ENCODE data around the gene MAP3K14. TPM values are rescaled to one million over a fixed set of nuclear protein-coding genes. Genes with fewer than 3 reads are reported as not detected.
A peak's percentile ranks its signal among the peaks of the same experiment; 100 is the strongest.

Gene MAP3K14
- total RNA-seq, 1 experiment from 2014 or later = 16.8 TPM

DNA sequence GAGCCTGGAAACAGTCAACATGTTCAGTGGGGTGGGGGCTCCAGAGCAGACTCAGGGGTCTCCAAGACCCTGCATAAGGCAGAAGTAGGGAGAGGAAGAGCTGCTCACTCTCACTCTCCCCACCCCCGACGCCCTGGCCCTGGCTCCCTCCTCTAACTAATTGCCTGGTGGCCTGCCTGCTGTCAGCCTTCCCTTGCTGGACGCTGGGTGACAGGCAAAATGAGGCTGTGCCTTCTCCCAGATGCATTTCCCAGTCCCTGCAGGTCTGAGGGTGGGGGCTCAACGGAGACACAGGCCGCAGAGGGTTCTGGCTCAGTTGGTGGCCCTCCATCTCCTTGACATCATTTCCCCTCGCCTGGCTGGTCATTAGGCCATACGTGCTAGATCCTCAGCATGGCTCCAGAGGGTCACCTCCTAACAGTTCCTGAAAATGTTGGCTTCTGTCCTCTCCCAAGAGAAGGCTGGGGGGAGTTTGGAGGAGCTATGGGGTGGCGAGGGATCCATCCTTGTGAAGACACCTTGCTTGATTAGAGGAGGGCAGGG is 93.8 kb downstream of the MAP3K14 start:
- Histone ChIP-seq H3K9me2 (replicated peaks; ENCODE audit: low read length) (no peaks in the 10 kb centered on the region), H3K4me1 (ENCODE audit: insufficient read depth, low read length) (peaks cover 47% of the 10 kb centered on the region), H4K20me1 (ENCODE audit: low read length) (no peaks in the 10 kb centered on the region), H2AFZ (ENCODE audit: low read length) (no peak overlapping the region), H3K27ac (ENCODE audit: low read length) (no peak overlapping the region), H3K4me3 (ENCODE audit: low read length) (no peak overlapping the region), H3K9ac (ENCODE audit: low read length) (no peak overlapping the region), H3K9me3 (ENCODE audit: low read length) (no peaks in the 10 kb centered on the region), H3K79me2 (ENCODE audit: low read length) (0 out of 2 replicates have a peak, but pooled peaks cover 6% of the 10 kb centered on the region), H3K36me3 (ENCODE audit: low read depth, low read length) (no peaks in the 10 kb centered on the region), H3K4me2 (ENCODE audit: low read length) (peak overlapping the region; percentile 85), H3F3A (ENCODE audit: low read length, unreplicated experiment) (no peaks in the 10 kb centered on the region), H3K27me3 (ENCODE audit: low read length) (no peaks in the 10 kb centered on the region)
- ChIA-PET POLR2A (ENCODE audit: unreplicated experiment) (no interaction called here), CTCF (no interaction called here)
- TF ChIP-seq EZH2 (IDR thresholded peaks at IDR 0.05; ENCODE audit: low read length, unreplicated experiment) = no peak
- TF ChIP-seq EZH2phosphoT487 (IDR thresholded peaks at IDR 0.05; ENCODE audit: borderline replicate concordance, low read length) = no peak
- no peak for TF ChIP-seq CTCF (conservative IDR thresholded peaks at IDR 0.05; ENCODE audit: low read depth, low read length)
- ATAC-seq (no peak), DNase-seq (no peak)
- TSS peak; percentile 22 for BruUV-seq (replicated peaks)
- intact Hi-C loops (cut with micrococcal nuclease) = no loop called here

GRCh38 chr17:45222289-45222995 is 94.4 kb downstream of the MAP3K14 start:
- H2AFZ ChIP-seq (ENCODE audit: low read length) = peak overlapping the region; percentile 51; the same call in 1 of the 2 replicates
- intact Hi-C loops (cut with micrococcal nuclease) = no loop called here
- DNase-seq = no peak
- no peaks in the 10 kb centered on the region for H3K9me2 ChIP-seq (replicated peaks; ENCODE audit: low read length)
- H3K4me2 ChIP-seq (ENCODE audit: low read length) = peak overlapping the region; percentile 85
- peak overlapping the region; percentile 13; the same call in 1 of the 2 replicates for H3K9ac ChIP-seq (ENCODE audit: low read length)
- H4K20me1 ChIP-seq (ENCODE audit: low read length) = no peaks in the 10 kb centered on the region
- no peaks in the 10 kb centered on the region for H3K36me3 ChIP-seq (ENCODE audit: low read depth, low read length)
- peak overlapping the region; percentile 66 for H3K4me3 ChIP-seq (ENCODE audit: low read length)
- no peak overlapping the region for H3K27ac ChIP-seq (ENCODE audit: low read length)
- ChIA-PET CTCF (no interaction called here), POLR2A (ENCODE audit: unreplicated experiment) (no interaction called here)
- peaks cover 43% of the 10 kb centered on the region for H3K4me1 ChIP-seq (ENCODE audit: insufficient read depth, low read length)
- no peaks in the 10 kb centered on the region for H3K27me3 ChIP-seq (ENCODE audit: low read length)
- H3K9me3 ChIP-seq (ENCODE audit: low read length) = no peaks in the 10 kb centered on the region
- 0 out of 2 replicates have a peak, but pooled peaks cover 6% of the 10 kb centered on the region for H3K79me2 ChIP-seq (ENCODE audit: low read length)
- TF ChIP-seq CTCF (conservative IDR thresholded peaks at IDR 0.05; ENCODE audit: low read depth, low read length) (no peak), EZH2phosphoT487 (IDR thresholded peaks at IDR 0.05; ENCODE audit: borderline replicate concordance, low read length) (no peak), EZH2 (IDR thresholded peaks at IDR 0.05; ENCODE audit: low read length, unreplicated experiment) (no peak)
- H3F3A ChIP-seq (ENCODE audit: low read length, unreplicated experiment) = no peaks in the 10 kb centered on the region
- BruUV-seq (replicated peaks) = no TSS peak
- no peak for ATAC-seq

DNA sequence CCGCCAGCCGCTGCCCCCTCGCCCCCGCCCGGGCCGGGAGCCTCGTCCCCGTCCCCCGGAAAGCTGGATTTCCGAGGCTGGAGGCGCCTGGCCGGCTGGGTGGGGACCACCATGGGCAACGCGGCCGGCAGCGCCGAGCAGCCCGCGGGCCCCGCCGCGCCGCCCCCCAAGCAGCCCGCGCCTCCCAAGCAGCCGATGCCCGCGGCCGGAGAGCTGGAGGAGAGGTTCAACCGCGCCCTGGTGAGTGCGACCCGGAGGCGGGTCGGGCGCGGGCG is 94.9 kb downstream of the MAP3K14 start:
- Histone ChIP-seq H3K9me2 (replicated peaks; ENCODE audit: low read length) (no peaks in the 10 kb centered on the region), H3K4me3 (ENCODE audit: low read length) (peak overlapping the region; percentile 66), H3K36me3 (ENCODE audit: low read depth, low read length) (no peaks in the 10 kb centered on the region), H3K27me3 (ENCODE audit: low read length) (no peaks in the 10 kb centered on the region), H2AFZ (ENCODE audit: low read length) (peak overlapping the region; percentile 51; the same call in 1 of the 2 replicates), H3K79me2 (ENCODE audit: low read length) (0 out of 2 replicates have a peak, but pooled peaks cover 6% of the 10 kb centered on the region), H3K9me3 (ENCODE audit: low read length) (no peaks in the 10 kb centered on the region), H3F3A (ENCODE audit: low read length, unreplicated experiment) (no peaks in the 10 kb centered on the region), H3K4me2 (ENCODE audit: low read length) (peak overlapping the region; percentile 85), H4K20me1 (ENCODE audit: low read length) (no peaks in the 10 kb centered on the region), H3K9ac (ENCODE audit: low read length) (peak overlapping the region; percentile 13; the same call in 1 of the 2 replicates), H3K27ac (ENCODE audit: low read length) (no peak overlapping the region), H3K4me1 (ENCODE audit: insufficient read depth, low read length) (peaks cover 38% of the 10 kb centered on the region)
- TF ChIP-seq CTCF (conservative IDR thresholded peaks at IDR 0.05; ENCODE audit: low read depth, low read length) (no peak), EZH2phosphoT487 (IDR thresholded peaks at IDR 0.05; ENCODE audit: borderline replicate concordance, low read length) (no peak), EZH2 (IDR thresholded peaks at IDR 0.05; ENCODE audit: low read length, unreplicated experiment) (no peak)
- no TSS peak for BruUV-seq (replicated peaks)
- DNase-seq (no peak), ATAC-seq (no peak)
- ChIA-PET CTCF (no interaction called here), POLR2A (ENCODE audit: unreplicated experiment) (no interaction called here)
- intact Hi-C loops (cut with micrococcal nuclease) = no loop called here
